ENCODE data around the gene C3orf33. TPM values are rescaled to one million over a fixed set of nuclear protein-coding genes. Genes with fewer than 3 reads are reported as not detected.

C3orf33 gene
- total and polyA plus RNA-seq, 4 donors: 1.2 to 2.4 (median 1.7) TPM

DNA sequence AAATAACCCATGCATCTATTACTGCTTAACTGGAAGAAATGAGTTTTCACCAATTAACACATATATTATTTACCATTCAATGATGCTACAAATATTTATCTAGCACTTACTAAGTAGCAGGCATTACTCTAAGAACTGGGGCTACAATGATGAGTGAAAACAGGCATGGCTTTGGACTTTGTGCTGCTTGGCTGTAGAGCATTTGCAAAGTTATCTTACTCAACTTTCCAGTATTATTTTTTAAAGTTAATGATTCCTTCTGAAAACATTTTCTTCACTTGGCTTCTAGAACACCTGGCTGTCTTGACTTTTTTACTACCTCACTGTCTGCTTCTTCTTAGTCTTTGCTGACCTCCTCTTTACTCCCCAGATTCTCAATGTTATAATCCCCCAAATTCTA is 1.8 kb downstream of the C3orf33 start:
- H3K27ac ChIP-seq (ENCODE audit: low read depth in 1 of 2, low read length in 2 of 2): no peak overlapping the region
- no peaks in the 10 kb centered on the region for H3K36me3 ChIP-seq (ENCODE audit: control insufficient read depth in 4 of 4, insufficient read depth in 3 of 4, low read depth in 1 of 4, low read length in 3 of 4)
- H3K4me3 ChIP-seq (ENCODE audit: low read depth in 1 of 3, low read length in 3 of 3): no peak overlapping the region
- peaks cover 0 to 5% (median 4%) of the 10 kb centered on the region in 4 donors for H3K4me1 ChIP-seq (ENCODE audit: control insufficient read depth in 4 of 4, insufficient read depth in 4 of 4, low read length in 3 of 4)
- H3K9ac ChIP-seq (ENCODE audit: low read depth in 1 of 2, low read length in 2 of 2): no peak overlapping the region
- no peaks in the 10 kb centered on the region for H3K9me3 ChIP-seq (ENCODE audit: control insufficient read depth in 4 of 4, low read length in 3 of 4)
- no peak for TF ChIP-seq CTCF (IDR thresholded peaks at IDR 0.05; ENCODE audit: low read depth, low read length, missing input control)
- TF ChIP-seq RXRA (IDR thresholded peaks at IDR 0.05): no peak
- no peak for TF ChIP-seq MAX (IDR thresholded peaks at IDR 0.05)
- TF ChIP-seq HNF4A (conservative IDR thresholded peaks at IDR 0.05): peak; percentile 47 to 64
- no peak for DNase-seq (ENCODE audit: low spot score)
- no peaks in the 10 kb centered on the region for H3K27me3 ChIP-seq (ENCODE audit: control insufficient read depth in 4 of 4, insufficient read depth in 4 of 4, low read length in 3 of 4)

DNA sequence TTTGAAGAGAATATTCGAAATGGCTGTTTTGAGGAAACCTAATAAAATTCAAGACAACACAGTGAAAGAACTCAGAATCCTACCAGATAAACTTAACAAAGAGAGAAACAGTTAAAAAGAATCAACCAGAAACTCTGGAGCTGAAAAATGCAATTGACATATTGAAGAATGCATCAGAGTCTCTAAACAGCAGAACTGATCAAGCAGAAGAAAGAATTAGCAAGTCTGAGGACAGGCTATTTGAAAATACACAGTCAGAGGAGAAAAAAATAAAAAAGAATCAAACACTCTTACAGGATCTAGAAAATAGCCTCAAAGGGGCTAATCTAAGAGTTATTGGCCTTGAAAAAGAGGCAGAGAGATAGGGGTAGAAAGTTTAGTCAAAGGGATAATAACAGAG is 13.5 kb downstream of the C3orf33 start:
- H3K36me3 ChIP-seq (ENCODE audit: control insufficient read depth in 4 of 4, insufficient read depth in 3 of 4, low read depth in 1 of 4, low read length in 3 of 4): no peaks in the 10 kb centered on the region
- DNase-seq (ENCODE audit: low spot score): no peak
- no peaks in the 10 kb centered on the region for H3K27me3 ChIP-seq (ENCODE audit: control insufficient read depth in 4 of 4, insufficient read depth in 4 of 4, low read length in 3 of 4)
- TF ChIP-seq MAX (IDR thresholded peaks at IDR 0.05) (no peak), FOXA2 (IDR thresholded peaks at IDR 0.05) (no peak), GABPA (IDR thresholded peaks at IDR 0.05 in 1 of 2, conservative IDR thresholded peaks at IDR 0.05 in 1 of 2) (no peak), TAF1 (conservative IDR thresholded peaks at IDR 0.05) (no peak), ZBTB33 (IDR thresholded peaks at IDR 0.05) (no peak), HNF4A (conservative IDR thresholded peaks at IDR 0.05) (no peak), NR2F2 (IDR thresholded peaks at IDR 0.05) (no peak), EGR1 (IDR thresholded peaks at IDR 0.05; ENCODE audit: low read depth in 2 of 2) (no peak), SP1 (IDR thresholded peaks at IDR 0.05) (no peak), HNF4G (IDR thresholded peaks at IDR 0.05) (no peak), JUND (IDR thresholded peaks at IDR 0.05) (no peak), CTCF (IDR thresholded peaks at IDR 0.05; ENCODE audit: low read depth, low read length, missing input control) (no peak), YY1 (IDR thresholded peaks at IDR 0.05) (no peak), RAD21 (IDR thresholded peaks at IDR 0.05) (no peak), RXRA (IDR thresholded peaks at IDR 0.05) (no peak)
- TF ChIP-seq, protein P1, sequence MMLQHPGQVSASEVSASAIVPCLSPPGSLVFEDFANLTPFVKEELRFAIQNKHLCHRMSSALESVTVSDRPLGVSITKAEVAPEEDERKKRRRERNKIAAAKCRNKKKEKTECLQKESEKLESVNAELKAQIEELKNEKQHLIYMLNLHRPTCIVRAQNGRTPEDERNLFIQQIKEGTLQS (IDR thresholded peaks at IDR 0.05): no peak
- WGBS: 90% methylated on average over 1 of the region's 1 CpG
- H3K4me1 ChIP-seq (ENCODE audit: control insufficient read depth in 4 of 4, insufficient read depth in 4 of 4, low read length in 3 of 4): no peaks in the 10 kb centered on the region
- no peaks in the 10 kb centered on the region for H3K9me3 ChIP-seq (ENCODE audit: control insufficient read depth in 4 of 4, low read length in 3 of 4)
- H3K27ac ChIP-seq (ENCODE audit: low read depth in 1 of 2, low read length in 2 of 2): no peak overlapping the region
- H3K4me3 ChIP-seq (ENCODE audit: low read depth in 1 of 3, low read length in 3 of 3): no peak overlapping the region
- no peak overlapping the region for H3K9ac ChIP-seq (ENCODE audit: low read depth in 1 of 2, low read length in 2 of 2)

Data from liver (tissue), 9 donors.